PC-9 (cell line): ENCODE results near the gene NCOA5. TPM values are rescaled to one million over a fixed set of nuclear protein-coding genes. Genes with fewer than 3 reads are reported as not detected.
A peak's percentile ranks its signal among the peaks of the same experiment; 100 is the strongest.

Source experiments
- BruUV-seq: library from RNA; stranded (reverse); fragments of 400-500 nt; replicated peaks from 2 replicates; lab custom pipeline; 2021; lab: Mats Ljungman, UMichigan
- CTCF ChIA-PET: fragments of 300-600 bp; sonication (Branson Sonifier 250); formaldehyde crosslinking; loops from one replicate; lab custom pipeline; 2022; ENCODE audit warnings: antibody characterized with exemption; lab: Charles Lee
- POLR2A ChIA-PET: fragments of 300-600 bp; sonication (Branson Sonifier 250); formaldehyde crosslinking; loops from one replicate; lab custom pipeline; 2022; ENCODE audit warnings: antibody characterized with exemption; ENCODE audit not compliant: unreplicated experiment; lab: Charles Lee
- DNase-seq, 2 experiments: peaks; one replicate each; pipeline versions ENCODE4 v3.0.0 to v3.0.0-alpha.2; 2015 to 2022; ENCODE audit warnings: mixed read lengths in 1 of 2
- H2AFZ ChIP-seq: fragments of 200-600 bp; sonication (generic); 2 replicates; pipeline ENCODE4 v1.8.1; 2017; ENCODE audit warnings: antibody characterized with exemption
- H3F3A ChIP-seq: fragments of 200-600 bp; sonication (generic); 2 replicates; pipeline ENCODE4 v1.8.1; 2017; ENCODE audit warnings: antibody characterized with exemption, mild to moderate bottlenecking, low read depth; ENCODE audit not compliant: insufficient read depth
- H3K27ac ChIP-seq: fragments of 200-600 bp; sonication (generic); 2 replicates; pipeline ENCODE4 v1.6.1; 2016; ENCODE audit warnings: mixed run types
- H3K27me3 ChIP-seq: fragments of 200-600 bp; sonication (generic); 2 replicates; pipeline ENCODE4 v1.6.1; 2016; ENCODE audit warnings: low read depth, mixed run types; ENCODE audit not compliant: insufficient read depth
- H3K36me3 ChIP-seq: fragments of 200-600 bp; sonication (generic); 2 replicates; pipeline ENCODE4 v1.6.1; 2016; ENCODE audit warnings: low read depth, mixed run types
- H3K4me1 ChIP-seq: fragments of 200-600 bp; sonication (generic); replicated peaks from 2 replicates; pipeline ENCODE4 v1.6.1; 2016; ENCODE audit warnings: mixed run types; ENCODE audit not compliant: insufficient read depth
- H3K4me2 ChIP-seq: fragments of 200-600 bp; sonication (generic); 2 replicates; pipeline ENCODE4 v1.6.1; 2017; ENCODE audit warnings: mixed run types
- H3K4me3 ChIP-seq: fragments of 200-600 bp; sonication (generic); 2 replicates; pipeline ENCODE4 v1.6.1; 2016; ENCODE audit warnings: mixed run types
- H3K79me2 ChIP-seq: fragments of 200-600 bp; sonication (generic); 2 replicates; pipeline ENCODE4 v1.6.1; 2017; ENCODE audit warnings: low read depth, mixed run types
- H3K9me2 ChIP-seq: fragments of 200-600 bp; sonication (generic); 2 replicates; pipeline ENCODE4 v1.8.1; 2017; ENCODE audit warnings: mild to moderate bottlenecking; ENCODE audit not compliant: insufficient read depth
- H3K9me3 ChIP-seq: fragments of 200-600 bp; sonication (generic); 2 replicates; pipeline ENCODE4 v1.8.1; 2016; ENCODE audit warnings: low read depth; ENCODE audit not compliant: insufficient read depth
- H4K20me1 ChIP-seq: fragments of 200-600 bp; sonication (generic); 2 replicates; pipeline ENCODE4 v1.8.1; 2017; ENCODE audit not compliant: insufficient read depth
- EZH2 ChIP-seq: fragments of 200-600 bp; sonication (generic); IDR thresholded peaks from 2 replicates; pipeline ENCODE4 v1.8.0; 2017; ENCODE audit warnings: antibody characterized with exemption, low read depth
- intact Hi-C: fragments of 100-400 bp; cut with micrococcal nuclease; formaldehyde crosslinking; loops from one replicate; pipeline ENCODE4 v1.10.0; 2022; ENCODE audit not compliant: unreplicated experiment
- total RNA-seq: library from RNA; stranded (reverse); gene quantifications from 2 replicates; pipeline ENCODE4 v1.2.3, GENCODE V29; 2021
- TF ChIP-seq, protein P1 (sequence below): fragments of 200-600 bp; sonication (generic); conservative IDR thresholded peaks from 2 replicates; pipeline ENCODE4 v1.6.1; 2017; ENCODE audit warnings: mixed run types, antibody characterized with exemption, mild to moderate bottlenecking, moderate library complexity

NCOA5 gene
- total RNA-seq, 1 experiment from 2014 or later, result 28.1 TPM

GRCh38 chr20:46088409-46089166, 1.2 kb downstream of the NCOA5 start:
- Histone ChIP-seq H3K27ac (peak overlapping the region; percentile 83), H3K9me3 (no peaks in the 10 kb centered on the region), H3K79me2 (peaks cover 59% of the 10 kb centered on the region), H3K4me2 (peak overlapping the region; percentile 88), H3K9me2 (no peaks in the 10 kb centered on the region), H3K4me1 (peaks cover 44% of the 10 kb centered on the region), H3F3A (peaks cover 14% of the 10 kb centered on the region), H3K27me3 (no peaks in the 10 kb centered on the region), H2AFZ (peak overlapping the region; percentile 71; the same call in 1 of the 2 replicates), H3K4me3 (peak overlapping the region; percentile 85), H4K20me1 (peaks cover 57% of the 10 kb centered on the region), H3K36me3 (no peaks in the 10 kb centered on the region)
- POLR2A ChIA-PET, result interaction anchor here (0.9 kb wide), 1 partner anchor 127 kb away, joined by 6 read pairs; no protein-coding TSS in a partner anchor
- intact Hi-C loops, result loop anchor here (1.0 to 10.0 kb wide), 4 partner anchors 66 to 294 kb away; partner anchors contain the start of genes DNTTIP1, WFDC3 and ZNF335
- CTCF ChIA-PET, result interaction anchor here (0.5 to 0.7 kb wide), 3 partner anchors 119 to 715 kb away, joined by 3 to 4 read pairs (median 3); no protein-coding TSS in a partner anchor
- DNase-seq, result peak; percentile 7 to 82
- TF ChIP-seq, protein P1, sequence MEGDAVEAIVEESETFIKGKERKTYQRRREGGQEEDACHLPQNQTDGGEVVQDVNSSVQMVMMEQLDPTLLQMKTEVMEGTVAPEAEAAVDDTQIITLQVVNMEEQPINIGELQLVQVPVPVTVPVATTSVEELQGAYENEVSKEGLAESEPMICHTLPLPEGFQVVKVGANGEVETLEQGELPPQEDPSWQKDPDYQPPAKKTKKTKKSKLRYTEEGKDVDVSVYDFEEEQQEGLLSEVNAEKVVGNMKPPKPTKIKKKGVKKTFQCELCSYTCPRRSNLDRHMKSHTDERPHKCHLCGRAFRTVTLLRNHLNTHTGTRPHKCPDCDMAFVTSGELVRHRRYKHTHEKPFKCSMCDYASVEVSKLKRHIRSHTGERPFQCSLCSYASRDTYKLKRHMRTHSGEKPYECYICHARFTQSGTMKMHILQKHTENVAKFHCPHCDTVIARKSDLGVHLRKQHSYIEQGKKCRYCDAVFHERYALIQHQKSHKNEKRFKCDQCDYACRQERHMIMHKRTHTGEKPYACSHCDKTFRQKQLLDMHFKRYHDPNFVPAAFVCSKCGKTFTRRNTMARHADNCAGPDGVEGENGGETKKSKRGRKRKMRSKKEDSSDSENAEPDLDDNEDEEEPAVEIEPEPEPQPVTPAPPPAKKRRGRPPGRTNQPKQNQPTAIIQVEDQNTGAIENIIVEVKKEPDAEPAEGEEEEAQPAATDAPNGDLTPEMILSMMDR, result peak; percentile 19; the same call in 1 of the 2 replicates
- no peak for TF ChIP-seq EZH2
- TSS peak; percentile 30 for BruUV-seq

DNA sequence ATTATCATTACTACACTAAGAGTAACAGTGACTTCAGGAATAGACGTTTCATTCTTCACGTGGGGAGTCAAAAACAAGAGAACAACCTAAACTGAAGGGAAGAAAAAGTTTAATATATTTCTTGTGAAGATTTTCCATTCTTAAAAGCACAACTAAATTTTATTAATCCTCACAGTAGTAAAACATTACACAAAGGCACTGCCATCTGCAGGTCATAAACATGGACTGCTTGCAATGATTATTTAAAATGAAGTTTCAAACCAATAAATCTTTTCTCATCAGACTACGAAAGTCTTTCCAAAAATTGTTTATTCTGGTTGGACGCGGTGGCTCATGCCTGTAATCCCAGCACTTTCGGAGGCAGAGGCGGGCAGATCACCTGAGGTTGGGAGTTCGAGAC, 2.6 kb downstream of the NCOA5 start:
- intact Hi-C loops, result loop anchor here (5.0 to 10.0 kb wide), 2 partner anchors 65 to 292 kb away; partner anchors contain the start of genes DNTTIP1 and WFDC3
- H2AFZ ChIP-seq, result no peak overlapping the region

DNA sequence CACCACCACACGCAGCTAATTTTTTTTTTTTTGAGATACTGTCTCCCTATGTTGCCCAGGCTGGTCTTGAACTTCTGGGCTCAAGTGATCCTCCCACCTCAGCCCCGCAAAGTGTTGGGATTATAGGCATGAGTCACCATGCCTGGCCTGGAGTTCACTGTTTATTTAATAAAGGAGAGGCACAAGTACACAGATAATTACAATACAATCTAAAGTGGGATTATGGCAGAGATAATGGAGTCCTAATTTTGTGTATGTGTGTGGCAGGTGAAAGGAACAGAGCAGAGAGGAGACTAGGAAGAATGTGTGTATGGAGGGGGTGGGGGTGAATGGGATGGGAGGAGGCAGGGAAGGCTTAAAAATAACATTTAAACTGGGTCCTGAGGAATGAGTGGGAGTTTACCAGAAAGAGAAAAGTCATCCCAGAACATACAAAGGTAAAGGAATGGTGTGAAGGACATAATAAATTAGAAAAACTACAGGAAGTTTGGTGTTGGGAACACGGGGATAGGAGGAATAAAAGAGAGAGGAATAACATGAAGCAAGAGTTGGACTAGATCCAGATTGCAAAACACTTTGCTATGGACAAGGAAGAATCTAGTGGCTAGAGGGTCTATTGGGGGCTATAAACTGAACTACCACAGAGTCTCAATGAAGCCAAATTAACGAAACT, 4.4 kb downstream of the NCOA5 start:
- H4K20me1 ChIP-seq, result peaks cover 90% of the 10 kb centered on the region
- intact Hi-C loops, result loop anchor here (5.0 to 10.0 kb wide), 2 partner anchors 63 to 291 kb away; partner anchors contain the start of genes DNTTIP1 and WFDC3

More for the DNA sequence above, 2.6 kb downstream of the NCOA5 start:
- TF ChIP-seq EZH2, result no peak
- TF ChIP-seq, protein P1, result peak; percentile 65
- Histone ChIP-seq H3K9me2 (no peaks in the 10 kb centered on the region), H3F3A (peaks cover 14% of the 10 kb centered on the region), H3K9me3 (no peaks in the 10 kb centered on the region), H3K4me2 (peak overlapping the region; percentile 88; the same call in 1 of the 2 replicates), H4K20me1 (peaks cover 71% of the 10 kb centered on the region), H3K4me3 (no peak overlapping the region), H3K36me3 (no peaks in the 10 kb centered on the region), H3K27ac (no peak overlapping the region), H3K4me1 (peaks cover 44% of the 10 kb centered on the region), H3K79me2 (peaks cover 73% of the 10 kb centered on the region), H3K27me3 (no peaks in the 10 kb centered on the region)
- peak in 1 of 2 experiments; percentile 34 for DNase-seq
- POLR2A ChIA-PET, result no interaction called here
- BruUV-seq, result no TSS peak
- CTCF ChIA-PET, result no interaction called here

More for the DNA sequence above, 4.4 kb downstream of the NCOA5 start:
- ChIA-PET POLR2A (no interaction called here), CTCF (no interaction called here)
- H3F3A ChIP-seq, result peaks cover 14% of the 10 kb centered on the region
- H3K4me3 ChIP-seq, result no peak overlapping the region
- no peak overlapping the region for H3K27ac ChIP-seq
- TF ChIP-seq, protein P1, result no peak
- no peak for TF ChIP-seq EZH2
- H3K4me2 ChIP-seq, result peak overlapping the region; percentile 4; the same call in 1 of the 2 replicates
- H3K9me2 ChIP-seq, result no peaks in the 10 kb centered on the region
- H3K27me3 ChIP-seq, result no peaks in the 10 kb centered on the region
- no peak overlapping the region for H2AFZ ChIP-seq
- H3K9me3 ChIP-seq, result no peaks in the 10 kb centered on the region
- DNase-seq, result peak in 1 of 2 experiments; percentile 56
- H3K4me1 ChIP-seq, result peaks cover 38% of the 10 kb centered on the region
- peaks cover 91% of the 10 kb centered on the region for H3K79me2 ChIP-seq
- BruUV-seq, result no TSS peak
- no peaks in the 10 kb centered on the region for H3K36me3 ChIP-seq
